Aorta (tissue), 5 donors: ENCODE measurements around the gene NKD2. TPM values are rescaled to one million over a fixed set of nuclear protein-coding genes. Genes with fewer than 3 reads are reported as not detected.

Source experiments
- ATAC-seq: fragments of 200-7000 bp; cut with Tn5 transposase; one replicate; pipeline ENCODE4 v1.9.1; 2022; ENCODE audit warnings: moderate library complexity; ENCODE audit not compliant: low FRiP score
- DNase-seq, 2 donors: peaks; one replicate each; pipeline ENCODE4 v3.0.0-alpha.2; 2020
- H3K27ac ChIP-seq, 2 donors: one replicate each; pipeline ENCODE4 v1.5.1; 2013; ENCODE audit warnings: low read length in 2 of 2, mild to moderate bottlenecking in 2 of 2, moderate library complexity in 2 of 2, control low read depth in 1 of 2, inconsistent platforms in 1 of 2, low read depth in 1 of 2
- H3K27me3 ChIP-seq, 2 donors: one replicate each; pipeline ENCODE4 v1.6.1; 2013; ENCODE audit warnings: control low read depth in 1 of 2, low read length in 1 of 2, mild to moderate bottlenecking in 1 of 2, moderate library complexity in 1 of 2; ENCODE audit not compliant: insufficient read depth in 2 of 2, control insufficient read depth in 1 of 2
- H3K36me3 ChIP-seq, 2 donors: one replicate each; pipeline ENCODE4 v1.6.1; 2013; ENCODE audit warnings: control low read depth in 1 of 2, low read length in 1 of 2, mild to moderate bottlenecking in 1 of 2; ENCODE audit not compliant: insufficient read depth in 2 of 2, control insufficient read depth in 1 of 2
- H3K4me1 ChIP-seq, 2 donors: one replicate each; pipeline ENCODE4 v1.6.1; 2013; ENCODE audit warnings: low read length in 2 of 2, control low read depth in 1 of 2, mild to moderate bottlenecking in 1 of 2, moderate library complexity in 1 of 2; ENCODE audit not compliant: insufficient read depth in 2 of 2, control insufficient read depth in 1 of 2
- H3K4me3 ChIP-seq, 2 donors: one replicate each; pipeline ENCODE4 v1.5.1; 2013; ENCODE audit warnings: low read length in 2 of 2, control low read depth in 1 of 2, mild to moderate bottlenecking in 1 of 2
- H3K9me3 ChIP-seq: one replicate; pipeline ENCODE4 v1.6.1; 2013; ENCODE audit warnings: mild to moderate bottlenecking, low read length; ENCODE audit not compliant: control insufficient read depth
- WGBS, 2 donors: extraction: QIAGEN DNeasy Blood & Tissue Kit; methylation state at CpG; one replicate each; pipeline ENCODE4 v1.1.7; 2013; 5-methylcytosine and 5-hydroxymethylcytosine counted together
- intact Hi-C, 2 donors: fragments of 100-400 bp; cut with DNase I; formaldehyde crosslinking; loops; one replicate each; pipeline versions ENCODE4 v1.14.2 to v1.15.0; 2022
- microRNA-seq, 2 donors: library from miRNA; unstranded; fragments of <30 nt; microRNA quantifications; one replicate each; pipeline ENCODE4 v1.2.0, GENCODE V29; 2020
- polyA plus RNA-seq, 2 donors: library from polyadenylated mRNA; stranded (reverse); fragments of 200-250 nt; gene quantifications; one replicate each; pipeline ENCODE4 v1.2.3, GENCODE V29; 2013
- total RNA-seq, 2 donors: library from RNA; stranded (reverse); fragmentation: NEBNext Ultra II Directional; extraction: Animal tissue kit (Norgen Biotek cat#: 25700); gene quantifications; one replicate each; pipeline ENCODE4 v1.2.1, GENCODE V29; 2021
- donor health status: healthy with polysubstance abuse.
- donor health status: Bipolar disorder and iron deficiency.
- donor health status: DM: no; HTN: no; CAD: no.
- donor health status: DM: no; HTN: no; CAD: no.
- donor health status: DM: yes; HTN: yes; CAD: no.

NKD2 gene
- total and polyA plus RNA-seq, 4 donors, result 0.10 to 6.8 (median 2.8) TPM; not detected in 1

DNA sequence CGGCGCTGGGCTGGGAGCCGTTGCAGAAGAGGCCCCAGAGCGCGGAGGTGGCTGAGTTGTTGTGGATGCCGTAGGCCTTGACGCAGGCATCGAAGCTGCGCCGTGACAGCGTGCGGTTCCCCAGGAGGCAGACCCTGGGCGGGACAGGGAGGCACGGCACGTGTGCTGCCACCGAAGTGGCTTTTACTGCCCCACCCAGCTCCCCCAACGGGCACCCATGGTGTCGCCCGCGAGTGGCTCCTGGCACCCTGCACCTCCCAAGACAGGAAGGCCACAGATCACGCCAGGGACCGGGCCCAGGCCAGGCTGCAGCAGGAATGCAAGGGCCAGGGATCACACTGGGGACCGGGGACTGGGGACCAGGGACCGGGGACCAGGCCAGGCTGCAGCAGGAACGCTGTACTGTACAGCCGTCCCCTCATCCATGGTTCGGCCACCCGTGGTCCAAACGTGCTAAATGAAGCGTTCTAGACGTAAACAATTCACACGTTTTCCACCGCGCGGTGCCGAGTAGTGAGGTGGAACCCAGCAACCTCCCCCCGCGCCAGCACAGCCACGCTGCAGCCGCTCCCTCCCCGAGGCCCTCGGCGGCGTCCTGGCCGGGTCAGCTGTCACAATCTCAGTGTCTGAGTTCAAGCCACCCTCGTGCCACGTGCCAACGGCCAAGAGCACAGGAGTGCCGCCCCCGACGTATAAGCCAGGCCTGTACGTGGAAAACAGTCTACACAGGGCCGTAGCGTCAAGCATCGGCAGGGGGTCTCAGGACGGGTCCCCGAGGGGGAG is 75.4 kb downstream of the NKD2 start:
- no peaks in the 10 kb centered on the region for H3K4me1 ChIP-seq
- 90 to 93% methylated on average over 57 of the region's 57 CpGs for WGBS, 2 donors
- no peak for ATAC-seq
- no peak overlapping the region for H3K27ac ChIP-seq
- H3K27me3 ChIP-seq, result no peaks in the 10 kb centered on the region
- H3K9me3 ChIP-seq, result no peaks in the 10 kb centered on the region
- no peak for DNase-seq
- intact Hi-C loops, result no loop called here
- no peaks in the 10 kb centered on the region for H3K36me3 ChIP-seq
- H3K4me3 ChIP-seq, result no peak overlapping the region

DNA sequence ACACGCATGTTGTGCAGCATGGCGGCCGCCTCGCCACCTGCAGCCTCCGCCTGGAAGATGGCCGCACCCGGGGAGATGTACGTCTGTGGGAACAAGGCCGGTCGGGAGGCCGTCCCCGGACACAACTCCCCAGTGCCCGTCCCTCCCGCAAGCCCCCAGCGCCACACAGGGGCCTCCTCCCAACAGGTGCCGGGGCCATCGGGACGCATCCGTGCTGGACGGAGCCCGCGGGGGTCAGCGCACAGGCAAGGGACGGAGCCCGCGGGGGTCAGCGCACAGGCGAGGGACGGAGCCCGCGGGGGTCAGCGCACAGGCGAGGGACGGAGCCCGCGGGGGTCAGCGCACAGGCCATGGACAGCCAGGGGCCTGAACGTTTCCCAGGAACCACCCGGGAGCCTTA is 76.8 kb downstream of the NKD2 start:
- Histone ChIP-seq H3K4me3 (no peak overlapping the region), H3K36me3 (no peaks in the 10 kb centered on the region), H3K27ac (no peak overlapping the region), H3K4me1 (no peaks in the 10 kb centered on the region), H3K9me3 (no peaks in the 10 kb centered on the region), H3K27me3 (no peaks in the 10 kb centered on the region)
- ATAC-seq (no peak), DNase-seq (no peak)
- intact Hi-C loops, result no loop called here
- WGBS, 2 donors, result 95% methylated on average over 38 to 39 of the region's 39 CpGs

DNA sequence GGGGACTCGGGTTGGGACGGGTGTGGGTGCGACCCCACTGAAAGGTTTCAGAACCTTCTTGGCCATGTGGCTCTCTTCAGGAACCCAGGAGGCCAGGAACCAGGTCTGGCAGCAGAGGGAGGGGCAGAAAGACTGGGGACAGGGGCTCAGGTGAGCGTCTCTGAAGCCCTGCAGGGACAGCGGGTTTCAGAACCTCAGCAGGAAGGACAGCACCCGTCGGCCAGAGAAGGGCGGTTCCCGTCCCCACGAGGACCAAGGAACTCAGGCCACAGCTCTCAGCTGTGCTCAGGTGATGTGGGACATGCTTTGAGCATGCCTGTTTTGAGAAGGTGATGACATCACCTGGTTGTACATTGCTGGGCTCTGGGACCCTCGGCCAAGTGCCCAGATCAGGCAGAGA is 77.5 kb downstream of the NKD2 start:
- H3K27ac ChIP-seq, result no peak overlapping the region
- WGBS, 2 donors, result 78 to 91% methylated on average over 11 of the region's 11 CpGs
- ATAC-seq, result no peak
- no peaks in the 10 kb centered on the region for H3K4me1 ChIP-seq
- H3K36me3 ChIP-seq, result no peaks in the 10 kb centered on the region
- no peaks in the 10 kb centered on the region for H3K27me3 ChIP-seq
- H3K4me3 ChIP-seq, result no peak overlapping the region
- no peaks in the 10 kb centered on the region for H3K9me3 ChIP-seq
- intact Hi-C loops, result no loop called here
- no peak for DNase-seq

DNA sequence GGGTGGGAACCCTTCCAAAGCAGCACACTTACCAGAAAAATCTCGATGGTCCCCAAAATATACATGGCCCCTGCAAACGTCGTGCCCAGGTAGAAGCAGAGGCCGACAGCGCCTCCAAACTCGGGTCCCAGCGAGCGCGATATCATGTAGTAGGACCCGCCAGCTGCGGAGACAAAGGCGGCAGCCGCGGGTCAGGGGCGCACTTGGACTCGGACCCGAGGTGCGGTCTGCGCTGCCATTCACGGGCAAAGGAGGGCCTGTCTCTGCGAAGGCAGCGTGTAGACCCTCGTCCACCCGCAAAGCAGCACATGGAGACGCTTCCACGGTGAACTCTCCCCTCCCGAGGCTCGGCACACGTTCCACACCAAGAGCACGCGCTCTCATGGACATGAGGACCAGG is 78.3 kb downstream of the NKD2 start:
- Histone ChIP-seq H3K4me1 (no peaks in the 10 kb centered on the region), H3K36me3 (no peaks in the 10 kb centered on the region), H3K9me3 (no peaks in the 10 kb centered on the region), H3K27ac (no peak overlapping the region), H3K27me3 (no peaks in the 10 kb centered on the region), H3K4me3 (no peak overlapping the region)
- WGBS, 2 donors, result 95 to 96% methylated on average over 31 of the region's 31 CpGs
- DNase-seq, result no peak
- no peak for ATAC-seq
- intact Hi-C loops, result no loop called here

DNA sequence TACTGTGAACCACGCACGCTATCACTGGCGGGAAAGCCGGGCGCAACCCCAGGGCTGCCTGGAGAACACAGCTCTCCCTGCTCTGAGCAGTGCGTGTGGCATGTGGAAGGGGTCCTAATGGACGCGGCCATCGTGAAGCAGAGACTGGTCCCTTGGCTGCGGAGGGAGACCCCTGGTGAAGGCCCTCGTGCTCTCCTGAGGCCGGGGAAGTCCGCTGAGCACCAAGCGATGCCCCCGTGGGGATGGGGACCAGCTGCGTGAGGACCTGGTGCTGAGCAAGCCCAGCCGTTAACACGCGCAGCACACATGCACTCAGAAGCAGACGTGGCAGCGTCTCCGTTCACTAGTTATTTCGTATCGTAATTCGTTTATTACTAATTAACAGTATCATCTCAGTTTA is 78.8 kb downstream of the NKD2 start:
- Histone ChIP-seq H3K27ac (no peak overlapping the region), H3K27me3 (no peaks in the 10 kb centered on the region), H3K36me3 (no peaks in the 10 kb centered on the region), H3K4me1 (no peaks in the 10 kb centered on the region), H3K9me3 (no peaks in the 10 kb centered on the region), H3K4me3 (no peak overlapping the region)
- WGBS, 2 donors, result 96 to 97% methylated on average over 25 of the region's 25 CpGs
- intact Hi-C loops, result no loop called here
- no peak for DNase-seq
- ATAC-seq, result no peak

DNA sequence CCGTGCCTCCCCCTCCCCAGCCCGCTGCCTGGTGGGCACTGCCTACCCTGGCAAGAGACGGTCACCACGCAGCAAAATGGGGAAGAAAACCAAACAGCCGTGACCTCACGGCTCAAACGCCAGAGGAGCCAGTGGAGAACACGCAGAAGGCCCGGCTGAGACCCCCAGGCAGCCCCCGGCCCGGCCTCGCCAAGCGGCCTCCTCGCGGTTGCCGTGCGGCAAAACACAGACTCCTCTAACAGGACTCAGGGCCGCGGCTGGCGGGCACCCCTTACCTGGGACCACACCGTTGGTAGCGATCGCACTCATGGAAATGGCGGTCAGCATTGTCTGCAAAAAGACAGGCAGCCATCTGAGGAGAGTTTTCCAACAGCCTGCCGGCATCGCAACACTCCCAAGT is 79.4 kb downstream of the NKD2 start:
- ATAC-seq, result no peak

More for the DNA sequence above, 79.4 kb downstream of the NKD2 start:
- H3K36me3 ChIP-seq, result no peaks in the 10 kb centered on the region
- no peaks in the 10 kb centered on the region for H3K27me3 ChIP-seq
- DNase-seq, result no peak
- WGBS, 2 donors, result 97 to 98% methylated on average over 26 of the region's 26 CpGs
- H3K4me1 ChIP-seq, result no peaks in the 10 kb centered on the region
- no peaks in the 10 kb centered on the region for H3K9me3 ChIP-seq
- H3K27ac ChIP-seq, result no peak overlapping the region
- intact Hi-C loops, result no loop called here
- no peak overlapping the region for H3K4me3 ChIP-seq

Small RNA genes lying within 50 kb of the gene (microRNA-seq; reads per million reads assigned to microRNA genes)
- gene MIR4635, result 0 reads per million in 2 donors

Other genes starting within 250 kb of the NKD2 start
- gene ZDHHC11B, start 224.1 kb upstream of the NKD2 start, total RNA-seq, result 10 to 100 TPM in 1 of 2 donors, 1 to 10 TPM in 1; 5.9 to 17.7 TPM
- gene ZDHHC11B, start 224.1 kb upstream of the NKD2 start, polyA plus RNA-seq, result 1 to 10 TPM; 2.0 to 4.5 TPM
- 10 to 100 TPM in 1 of 2 donors, 1 to 10 TPM in 1; 9.4 to 26.0 TPM for gene ZDHHC11, start 157.8 kb upstream of the NKD2 start, total RNA-seq
- 1 to 10 TPM; 1.5 to 3.1 TPM for gene ZDHHC11, start 157.8 kb upstream of the NKD2 start, polyA plus RNA-seq
- 10 to 100 TPM; 38.2 to 39.7 TPM for gene BRD9, start 116.0 kb upstream of the NKD2 start, total RNA-seq
- 10 to 100 TPM; 12.5 to 36.4 TPM for gene BRD9, start 116.0 kb upstream of the NKD2 start, polyA plus RNA-seq
- gene TRIP13, start 115.9 kb upstream of the NKD2 start, total RNA-seq, result 1 to 10 TPM in 1 of 2 donors, under 1 TPM in 1; 0.84 to 1.3 TPM
- 1 to 10 TPM in 1 of 2 donors, under 1 TPM in 1; 0.28 to 1.3 TPM for gene TRIP13, start 115.9 kb upstream of the NKD2 start, polyA plus RNA-seq
- 10 to 100 TPM; 26.6 to 54.4 TPM for gene SLC12A7, start 103.3 kb downstream of the NKD2 start, total RNA-seq
- 10 to 100 TPM in 1 of 2 donors, 1 to 10 TPM in 1; 4.5 to 12.1 TPM for gene SLC12A7, start 103.3 kb downstream of the NKD2 start, polyA plus RNA-seq
- gene SLC6A19, start 192.8 kb downstream of the NKD2 start, total RNA-seq, result under 1 TPM in 1 of 2 donors, not detected in 1; 0.12 TPM
- gene SLC6A19, start 192.8 kb downstream of the NKD2 start, polyA plus RNA-seq, result 1 to 10 TPM in 1 of 2 donors, not detected in 1; 9.5 TPM
- not detected for gene SLC6A18, start 216.6 kb downstream of the NKD2 start, total RNA-seq
- not detected for gene SLC6A18, start 216.6 kb downstream of the NKD2 start, polyA plus RNA-seq